GM18508 (cell line): ENCODE data around the gene TMEM108.

Experiments
- ATAC-seq: cut with Tn5 transposase; IDR thresholded peaks from one replicate; pipeline ENCODE4 v1.9.1; 2021; ENCODE audit warnings: moderate number of reproducible peaks; ENCODE audit not compliant: insufficient read depth, unreplicated experiment

The TMEM108 gene

DNA sequence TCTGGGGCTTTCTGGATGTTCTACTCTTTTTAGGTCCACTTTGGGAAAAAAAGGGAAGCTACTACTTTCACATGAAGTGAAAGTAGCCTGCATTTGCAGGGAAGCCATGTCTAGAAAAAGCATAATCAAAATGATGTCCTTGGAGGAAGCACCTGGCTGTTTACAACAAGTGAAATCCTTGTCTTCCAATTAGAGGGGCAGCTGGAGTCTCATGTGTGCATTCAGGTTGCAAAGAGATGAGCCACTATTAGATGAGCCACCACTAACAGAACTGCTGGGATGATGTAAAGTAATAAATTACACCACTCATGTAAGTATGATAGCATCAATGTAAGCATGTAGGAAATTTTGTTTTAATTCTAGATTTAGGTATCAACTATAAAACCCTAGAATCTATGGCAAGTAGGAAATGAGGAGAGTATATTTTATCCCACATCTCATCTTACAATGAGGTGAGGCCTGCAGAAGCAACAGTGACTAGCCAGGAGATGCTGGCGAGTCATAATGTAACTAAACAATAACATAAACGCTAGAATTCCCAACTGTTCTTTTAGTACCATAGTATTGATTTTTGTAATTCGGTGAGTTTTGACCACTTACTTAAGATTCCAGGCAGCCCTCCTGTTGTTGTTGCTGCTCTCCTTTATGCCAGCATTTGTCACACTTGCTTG, 75.9 kb downstream of the TMEM108 start:
- ATAC-seq = no peak

DNA sequence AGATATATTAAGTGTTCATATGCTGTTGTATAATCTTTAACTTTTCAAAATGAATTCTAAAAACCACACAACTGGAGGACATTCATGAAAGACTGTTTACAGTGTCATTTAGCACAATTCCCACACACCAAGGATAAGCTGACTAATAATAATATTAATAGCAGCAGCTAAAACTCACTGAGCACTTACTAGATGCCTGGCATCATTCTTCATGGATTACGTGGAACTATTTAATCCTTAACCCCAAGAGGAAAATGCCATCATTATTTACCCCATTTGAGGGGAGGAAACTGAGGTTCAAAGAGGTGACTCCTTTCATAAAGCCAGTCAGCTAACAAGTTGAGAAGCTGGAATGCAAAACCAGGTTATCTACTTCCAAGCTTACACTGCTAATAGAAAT, 77.0 kb downstream of the TMEM108 start:
- ATAC-seq = no peak

DNA sequence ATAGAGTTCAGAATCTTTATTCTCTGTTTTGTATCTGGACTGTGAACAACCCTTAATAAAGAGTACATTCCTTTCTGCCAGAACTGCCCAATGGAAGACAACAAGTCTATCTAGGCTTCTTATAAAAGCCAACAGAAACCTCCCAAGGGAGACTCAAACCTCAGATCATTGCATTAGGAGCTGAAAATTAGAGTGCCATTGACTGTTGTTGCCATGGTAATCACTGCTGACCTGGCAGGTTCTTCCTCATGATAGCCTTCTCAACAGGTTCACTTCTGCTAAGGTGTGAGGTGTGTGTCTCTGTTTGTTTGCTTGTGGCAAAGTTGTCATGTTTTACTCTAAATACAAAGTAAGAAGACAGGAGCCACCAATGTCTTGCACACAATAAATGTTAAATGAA, 79.2 kb downstream of the TMEM108 start:
- ATAC-seq = no peak

DNA sequence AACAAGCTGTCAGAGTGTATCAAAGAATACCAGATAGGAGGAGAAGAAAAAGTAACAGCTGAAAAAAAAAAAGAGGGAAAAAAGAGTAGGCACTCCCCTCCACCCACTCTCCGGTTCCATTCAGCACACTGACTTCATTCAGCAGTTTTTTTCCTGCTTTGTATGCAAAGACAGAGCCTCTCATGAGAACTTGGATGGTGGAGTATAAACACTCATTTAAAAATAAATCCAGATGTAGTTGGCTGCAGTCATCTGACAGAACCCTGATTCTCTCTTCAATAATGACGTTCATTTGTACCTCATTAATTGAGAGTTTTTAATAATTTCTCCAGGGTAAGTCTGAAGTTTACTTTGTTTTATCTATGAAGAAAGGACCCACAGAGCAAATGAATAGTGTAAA, 81.0 kb downstream of the TMEM108 start:
- no peak for ATAC-seq

DNA sequence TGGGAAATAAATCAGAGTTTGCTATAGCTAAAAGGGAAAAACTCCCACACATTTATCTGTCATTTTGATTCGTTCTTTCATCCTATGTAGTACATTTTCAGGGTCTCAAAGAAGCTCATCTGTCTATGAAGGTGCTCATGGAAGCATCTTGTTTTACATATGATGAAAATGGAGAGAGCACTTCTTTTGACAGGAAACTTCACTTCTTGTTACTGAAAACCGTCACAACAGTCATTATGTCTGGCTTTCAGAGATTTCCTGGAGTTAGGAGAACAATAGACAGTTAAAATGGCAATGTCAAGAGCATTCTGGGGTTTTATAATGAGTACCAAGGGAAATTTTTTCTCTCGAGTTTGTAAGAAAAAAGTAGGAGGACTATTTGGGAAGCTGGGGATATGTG, 83.3 kb downstream of the TMEM108 start:
- no peak for ATAC-seq

DNA sequence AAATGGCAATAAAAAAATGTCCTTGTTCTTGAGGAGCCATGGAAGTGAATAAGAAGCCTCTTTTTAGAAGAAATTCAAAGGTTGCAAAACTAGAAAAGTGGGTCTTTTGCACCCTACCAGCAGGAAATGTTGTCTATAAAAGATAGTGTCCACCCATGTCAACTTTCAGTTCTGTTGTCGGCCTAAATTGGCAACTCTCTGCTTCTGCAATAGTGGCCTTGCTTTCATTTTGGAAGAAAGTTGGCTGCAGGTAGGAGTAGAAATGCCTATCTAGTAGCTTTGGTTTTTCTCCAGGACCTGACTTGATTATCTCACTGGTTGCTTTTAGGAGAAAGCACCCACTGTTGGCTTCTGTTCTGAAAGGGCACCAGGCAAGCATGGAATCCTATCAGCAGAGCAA, 85.4 kb downstream of the TMEM108 start:
- no peak for ATAC-seq

DNA sequence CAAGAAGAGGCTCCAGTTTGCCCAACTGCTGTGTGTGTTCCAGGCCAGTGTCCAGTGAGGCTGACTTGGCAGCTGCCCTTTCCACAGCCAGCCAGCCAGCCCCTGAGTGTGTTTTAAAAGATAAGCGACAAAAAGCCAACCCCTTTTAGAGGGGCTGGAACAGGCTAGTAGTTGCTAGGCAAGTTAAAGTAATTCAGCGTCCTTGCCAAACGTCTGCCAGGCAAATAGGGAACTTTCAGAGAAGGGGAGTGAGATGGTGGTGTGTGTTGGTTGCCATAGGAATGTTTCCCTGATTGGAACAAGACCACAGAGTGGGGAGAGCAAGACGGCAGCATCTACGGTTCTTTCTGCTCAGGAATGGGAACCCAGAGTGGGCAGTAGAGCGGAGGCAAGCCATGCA, 86.3 kb downstream of the TMEM108 start:
- ATAC-seq = no peak

DNA sequence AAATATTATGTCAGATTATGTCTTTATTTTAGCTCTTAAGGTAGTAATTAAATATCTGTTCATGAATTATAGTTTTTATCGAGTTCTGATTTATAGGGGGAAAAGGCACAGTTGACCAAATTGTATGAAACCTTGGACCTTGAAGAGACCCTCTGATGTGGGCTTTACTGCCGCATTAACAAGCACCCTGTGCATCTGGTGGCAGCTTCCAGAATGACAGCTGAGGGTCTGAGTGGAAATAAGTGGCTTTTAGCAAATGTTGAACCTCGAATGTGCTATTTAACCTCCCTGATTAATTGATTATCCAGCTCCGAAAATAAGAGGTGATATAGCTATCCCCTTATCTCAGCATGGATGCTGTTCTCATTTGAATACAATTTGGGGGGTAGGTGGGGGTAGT, 87.0 kb downstream of the TMEM108 start:
- ATAC-seq = no peak

DNA sequence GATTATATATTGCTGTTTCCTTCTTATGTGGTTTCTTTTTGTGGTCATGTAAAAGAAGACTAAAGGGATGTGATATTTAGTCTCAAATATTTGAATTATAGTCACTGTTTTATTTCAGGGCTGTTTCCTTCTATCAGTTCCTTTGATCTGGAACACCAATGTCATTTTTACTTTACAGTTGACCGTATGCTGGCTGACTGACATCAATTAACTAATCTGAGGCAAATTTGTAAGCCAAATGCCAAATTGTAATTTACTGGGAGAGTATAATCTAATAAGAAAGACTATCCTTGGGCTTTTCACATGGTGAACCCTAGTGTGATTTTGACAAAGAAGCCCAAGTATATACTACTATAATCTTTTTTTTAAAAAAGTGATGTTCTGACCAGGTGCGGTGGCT, 87.6 kb downstream of the TMEM108 start:
- no peak for ATAC-seq

DNA sequence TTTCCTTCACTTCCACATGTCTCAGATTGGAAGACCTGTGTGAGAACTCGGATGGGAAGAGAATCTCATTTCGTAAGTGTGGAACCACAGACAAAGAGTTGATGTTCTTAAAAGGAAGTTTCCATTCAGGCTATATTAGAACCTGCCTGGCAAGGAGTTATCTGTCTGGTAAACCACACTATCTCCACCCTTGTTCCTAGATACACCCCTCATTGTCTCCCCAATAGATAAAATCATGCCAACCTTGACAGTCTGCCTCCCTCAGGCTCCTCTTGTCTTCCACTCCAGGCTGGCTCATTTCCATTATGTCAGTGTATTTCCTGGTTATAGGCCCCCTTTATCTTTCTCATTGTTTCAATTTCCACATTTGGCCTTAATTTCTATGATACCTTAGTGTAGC, 89.2 kb downstream of the TMEM108 start:
- no peak for ATAC-seq

DNA sequence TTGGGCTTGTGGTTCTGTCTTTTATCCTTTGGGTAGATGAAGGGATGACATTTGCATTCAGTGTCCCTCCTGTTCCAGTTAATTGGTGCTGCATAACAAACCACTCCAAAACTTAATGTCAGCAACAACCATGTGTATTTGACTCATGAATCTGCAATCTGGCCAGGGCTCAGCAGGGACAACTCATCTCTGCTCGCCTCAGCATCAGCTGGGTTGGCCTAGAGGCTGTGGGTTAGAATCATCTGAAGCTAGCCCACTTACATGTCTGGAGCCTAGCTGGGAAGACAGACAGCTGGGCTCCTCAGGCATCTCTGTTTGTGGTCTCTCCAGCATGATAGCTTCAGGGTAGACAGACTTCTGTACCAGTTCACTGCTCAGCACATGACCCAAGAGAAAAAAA, 92.0 kb downstream of the TMEM108 start:
- ATAC-seq = no peak

DNA sequence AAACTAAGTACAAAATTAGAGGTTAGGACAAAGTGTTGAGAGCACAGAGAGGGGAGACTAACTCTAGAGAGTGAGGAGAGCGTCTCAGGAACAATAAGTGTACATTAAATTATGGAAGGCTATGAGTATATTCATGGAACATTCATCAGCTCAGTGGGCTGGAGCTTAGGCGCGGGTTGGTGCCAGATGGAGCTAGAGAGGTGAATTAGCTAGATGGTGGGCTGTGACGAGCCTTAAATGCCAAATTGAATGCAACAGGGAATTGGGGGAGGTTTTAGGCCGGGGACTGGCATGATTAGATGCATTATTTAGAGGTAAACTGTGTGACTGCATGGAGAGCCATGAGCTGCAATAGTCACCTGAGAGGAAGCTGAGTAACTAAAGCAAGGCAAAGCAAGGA, 97.1 kb downstream of the TMEM108 start:
- ATAC-seq = no peak

DNA sequence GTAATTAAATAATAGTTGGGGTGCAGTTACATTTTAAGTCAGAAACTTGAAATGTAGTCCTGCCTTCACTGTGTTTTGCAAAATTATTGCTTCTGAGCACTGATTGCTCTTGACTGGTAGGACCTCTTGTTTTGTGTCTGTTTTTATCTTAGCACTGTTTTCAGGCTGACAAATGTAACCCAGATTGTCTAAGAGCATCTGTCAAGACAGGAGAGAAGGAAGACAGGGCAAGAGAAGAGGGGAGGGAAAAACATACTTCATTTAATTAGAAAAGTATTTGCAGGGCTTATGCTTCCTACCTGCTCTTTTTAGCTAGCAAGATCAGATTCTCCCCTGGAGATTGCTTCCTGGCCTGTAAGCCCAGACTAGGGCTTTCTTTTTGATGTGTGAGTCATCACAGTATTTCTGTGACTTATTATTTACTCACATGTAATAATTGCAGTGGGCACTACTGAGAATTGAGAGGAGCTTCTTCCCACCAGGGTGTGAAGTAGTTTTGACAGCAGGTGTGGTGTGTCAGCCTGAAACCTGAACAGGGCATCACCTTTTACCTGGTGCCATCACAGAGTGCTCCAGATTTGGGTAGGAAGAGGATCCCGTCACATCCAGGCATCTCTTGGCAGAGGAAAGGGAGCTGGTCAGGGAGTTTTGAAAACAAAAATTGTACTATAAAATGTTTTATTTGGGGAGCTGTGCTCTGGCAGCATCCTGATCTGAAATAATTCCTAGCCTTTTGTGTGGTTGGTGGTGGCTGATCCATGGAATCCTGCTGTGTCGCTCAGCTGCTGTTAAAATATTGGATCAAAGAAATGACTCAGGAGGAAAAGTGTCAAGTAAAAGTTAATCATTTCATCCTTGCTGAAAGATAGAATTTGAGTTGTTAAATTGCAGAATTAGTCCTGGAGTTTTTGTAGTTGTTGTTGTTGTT, 98.2 kb downstream of the TMEM108 start:
- ATAC-seq = peak; percentile 75

DNA sequence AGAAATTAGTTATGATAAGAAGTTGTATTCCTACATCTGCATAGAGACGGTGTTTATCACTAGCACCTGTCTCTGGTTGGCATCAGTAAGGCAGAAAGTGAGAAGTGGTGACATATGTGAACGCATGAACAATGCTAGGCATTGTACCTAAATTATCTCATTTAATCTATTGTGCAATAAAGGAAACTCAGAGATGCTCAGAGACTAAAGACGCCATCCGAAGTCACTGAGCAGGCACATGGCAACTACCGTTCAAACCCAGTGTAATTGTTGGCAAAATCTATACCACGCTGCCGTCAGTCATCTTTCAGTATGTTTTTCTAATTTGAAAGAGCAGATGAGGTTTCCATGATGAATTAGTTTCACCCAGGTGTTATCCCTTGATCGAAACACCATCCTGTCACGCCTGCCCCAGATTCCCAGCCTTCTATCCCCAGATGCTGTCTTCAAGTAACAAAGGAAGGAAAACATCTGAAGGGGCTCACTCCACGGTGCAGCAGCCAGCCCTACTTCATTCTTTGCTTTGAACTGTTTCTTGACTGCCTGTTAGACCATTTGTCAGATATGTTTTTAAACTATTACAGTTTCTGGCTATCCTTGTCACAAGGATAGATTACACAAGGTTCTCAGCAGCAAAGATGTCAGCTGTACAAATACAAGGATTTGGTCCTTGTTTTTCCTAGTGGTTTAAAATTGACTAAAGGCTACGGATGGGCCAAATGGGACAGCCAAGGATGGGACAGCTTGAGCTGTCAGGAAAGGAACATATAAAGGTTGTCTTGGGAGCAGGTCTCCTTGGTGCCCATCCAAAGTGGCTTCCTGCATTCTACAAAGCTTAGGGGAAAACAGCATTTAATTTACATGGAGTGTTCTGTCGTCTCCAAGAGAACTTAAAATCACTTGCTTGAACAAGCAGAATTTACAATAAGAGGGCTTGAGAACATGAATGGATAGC, 99.1 kb downstream of the TMEM108 start:
- ATAC-seq = no peak

DNA sequence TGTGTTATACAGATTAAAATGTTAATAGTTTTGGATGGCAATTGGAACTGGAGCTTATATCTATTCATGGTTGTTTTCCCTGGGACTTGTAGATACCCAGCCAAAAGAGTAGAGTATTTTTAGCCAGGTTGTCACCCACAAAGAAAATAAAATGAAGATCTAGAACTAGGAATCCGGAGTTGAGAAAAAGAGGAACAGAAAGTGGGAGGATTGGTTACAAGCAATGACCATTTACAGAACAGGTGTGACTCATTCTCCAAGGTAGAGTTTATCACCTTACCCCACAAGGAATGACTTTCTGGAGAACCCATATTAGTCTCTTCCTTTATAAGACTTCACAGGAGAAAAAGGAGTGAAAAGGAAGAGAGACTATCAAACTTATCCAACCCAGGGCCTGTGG, 99.8 kb downstream of the TMEM108 start:
- peak; percentile 67 for ATAC-seq

DNA sequence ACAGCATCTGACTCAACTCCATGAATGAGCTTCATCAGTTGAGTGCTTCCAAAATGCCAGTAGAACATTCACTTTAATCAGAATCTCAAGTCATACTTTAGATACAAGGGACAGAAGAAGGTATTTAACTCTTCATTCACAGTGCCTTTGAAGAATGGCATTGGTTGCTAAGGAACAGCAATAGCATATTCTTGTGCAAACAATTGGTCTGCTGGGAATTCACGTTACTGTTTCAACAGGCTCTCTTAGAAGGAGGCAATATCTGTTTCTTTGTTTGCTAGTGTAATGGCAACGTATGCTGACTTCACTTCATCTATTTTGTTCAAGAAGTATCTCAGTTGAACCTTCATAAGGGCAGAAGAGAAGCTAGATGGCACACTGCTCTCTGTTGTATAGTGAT, 113.9 kb downstream of the TMEM108 start:
- ATAC-seq = no peak

DNA sequence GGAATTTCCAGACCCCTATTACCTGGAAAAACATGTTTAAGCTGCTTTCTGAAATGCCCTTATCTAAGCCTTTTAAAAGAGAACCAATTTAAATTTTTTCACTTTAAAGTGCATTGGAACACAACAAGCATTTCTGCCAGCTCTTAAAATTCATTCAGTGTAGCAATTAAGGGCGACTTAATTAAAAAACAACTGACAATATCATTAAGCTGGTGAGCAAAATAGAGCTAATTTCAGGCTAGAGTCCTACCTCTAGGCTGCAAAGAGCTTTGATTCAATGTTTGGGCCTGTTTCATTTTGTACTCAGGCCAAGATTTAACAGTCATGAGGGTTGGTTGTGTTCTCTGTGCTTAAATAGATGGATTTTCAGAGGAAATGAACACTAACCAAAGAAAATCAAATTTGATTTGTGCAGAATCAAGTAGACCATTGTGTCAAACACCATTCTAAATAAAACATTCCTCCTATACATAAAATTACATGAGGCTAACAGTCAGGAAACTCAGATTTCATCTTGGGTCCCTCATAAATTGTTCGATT, 114.6 kb downstream of the TMEM108 start:
- no peak for ATAC-seq

DNA sequence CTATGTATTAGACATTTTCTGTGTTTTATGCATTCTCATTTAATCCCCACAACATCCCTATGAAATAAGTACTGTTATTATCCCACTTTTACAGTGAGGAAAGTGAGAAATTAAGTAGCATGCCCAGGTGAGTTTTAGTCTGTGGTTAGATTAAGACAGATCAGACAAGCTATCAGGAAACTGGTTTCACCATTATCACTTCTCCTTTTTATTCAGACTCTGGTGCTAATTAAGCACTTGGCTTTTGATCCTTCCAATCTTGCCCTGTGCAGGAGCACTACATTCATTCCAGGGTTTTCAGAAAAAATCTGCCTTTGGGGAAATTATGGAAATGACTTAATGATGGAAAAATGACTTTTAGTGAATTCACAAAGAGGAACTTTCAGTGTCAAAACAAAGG, 115.2 kb downstream of the TMEM108 start:
- no peak for ATAC-seq

DNA sequence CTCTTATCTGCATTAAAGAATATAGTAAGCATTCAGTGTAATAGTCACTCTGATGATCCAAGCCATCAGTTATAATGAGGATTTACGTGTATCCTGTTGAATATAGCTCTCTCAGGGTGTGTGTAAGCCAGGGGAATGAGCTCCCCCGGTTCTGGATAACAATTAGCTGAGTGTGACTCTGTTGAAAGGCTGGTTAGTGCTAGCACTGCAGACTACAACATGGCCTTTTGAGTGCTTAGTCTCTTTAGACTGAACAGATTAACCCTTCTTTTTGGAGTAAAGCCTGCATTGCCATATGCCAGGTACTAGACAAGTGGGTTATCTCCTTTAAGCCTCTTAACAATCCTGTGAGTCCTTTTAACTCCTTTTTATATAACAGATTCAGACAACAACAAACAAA, 119.5 kb downstream of the TMEM108 start:
- ATAC-seq = no peak

DNA sequence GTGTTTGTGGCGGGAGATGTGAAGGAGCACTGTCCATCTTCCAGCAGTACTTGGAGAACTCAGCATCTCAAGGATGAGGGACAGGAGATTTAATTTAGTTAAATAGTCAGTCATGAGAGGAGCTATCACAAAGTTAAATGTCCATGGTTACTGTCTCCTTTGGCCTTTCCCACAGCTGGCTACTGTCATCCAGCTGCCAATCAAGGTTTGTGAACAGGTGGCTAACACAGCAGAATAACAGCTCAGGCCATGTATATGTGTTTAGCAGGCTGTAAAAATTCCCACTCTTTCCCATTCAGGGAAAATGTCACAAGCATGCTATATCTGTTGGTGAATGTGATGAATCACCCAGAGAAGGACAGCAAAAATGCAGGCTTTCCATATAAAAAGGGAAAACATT, 120.5 kb downstream of the TMEM108 start:
- no peak for ATAC-seq
